HG02870 (cell line): Measurements from ENCODE around the gene FAM72C.
"Not testable (repeated sequence)": the region's sequence is repeated elsewhere in the genome, so short reads cannot be mapped to it uniquely, and the experiment has no call there.

Experiments used
- ATAC-seq: cut with Tn5 transposase; IDR thresholded peaks from one replicate; pipeline ENCODE4 v1.9.1; 2021; ENCODE audit warnings: mild to moderate bottlenecking, moderate library complexity; ENCODE audit not compliant: unreplicated experiment

The FAM72C gene

DNA sequence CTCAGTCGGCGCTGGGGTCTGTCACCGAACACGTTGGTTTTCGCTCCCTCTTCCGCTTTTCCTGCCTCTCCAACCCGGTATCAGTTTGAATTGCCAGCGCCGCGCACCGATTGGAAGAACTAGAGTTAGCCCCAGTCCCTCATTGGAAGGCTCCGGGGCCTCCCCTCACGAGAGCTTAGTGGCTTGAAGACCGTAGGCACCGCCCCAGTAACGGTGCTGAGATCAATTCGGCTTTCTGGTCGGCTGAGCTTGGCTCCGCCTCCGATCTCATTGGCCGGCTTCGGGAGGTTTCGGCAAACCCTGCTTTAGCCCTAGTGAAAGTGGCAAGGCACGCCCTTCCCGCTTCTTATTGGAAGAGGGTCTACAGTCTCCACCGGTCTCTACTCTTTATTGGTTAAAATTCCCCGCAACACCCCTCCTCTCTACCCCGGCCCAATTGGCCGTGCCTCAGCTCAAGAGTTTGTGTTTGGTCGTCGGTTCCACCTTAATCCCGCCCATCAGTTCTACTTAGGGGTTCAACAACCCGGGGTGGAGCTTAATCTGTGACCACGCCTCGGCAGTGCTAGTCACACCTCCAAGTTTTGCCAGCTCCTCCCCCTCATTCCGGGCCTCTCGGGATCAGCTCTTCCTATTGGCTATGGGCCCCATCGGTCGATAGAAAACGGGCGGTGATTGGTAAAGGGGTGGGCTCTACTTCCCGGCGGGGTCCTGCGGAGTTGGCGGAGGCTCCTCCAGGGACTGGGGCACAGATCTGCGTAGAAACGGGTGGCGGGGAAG lies at the start of gene FAM72C:
TSS of gene FAM72C (minus strand) at position 63 of the 777 bp plus-strand sequence. CDS start 845 bp downstream, outside the sequence.
- ATAC-seq = peak; percentile 82

DNA sequence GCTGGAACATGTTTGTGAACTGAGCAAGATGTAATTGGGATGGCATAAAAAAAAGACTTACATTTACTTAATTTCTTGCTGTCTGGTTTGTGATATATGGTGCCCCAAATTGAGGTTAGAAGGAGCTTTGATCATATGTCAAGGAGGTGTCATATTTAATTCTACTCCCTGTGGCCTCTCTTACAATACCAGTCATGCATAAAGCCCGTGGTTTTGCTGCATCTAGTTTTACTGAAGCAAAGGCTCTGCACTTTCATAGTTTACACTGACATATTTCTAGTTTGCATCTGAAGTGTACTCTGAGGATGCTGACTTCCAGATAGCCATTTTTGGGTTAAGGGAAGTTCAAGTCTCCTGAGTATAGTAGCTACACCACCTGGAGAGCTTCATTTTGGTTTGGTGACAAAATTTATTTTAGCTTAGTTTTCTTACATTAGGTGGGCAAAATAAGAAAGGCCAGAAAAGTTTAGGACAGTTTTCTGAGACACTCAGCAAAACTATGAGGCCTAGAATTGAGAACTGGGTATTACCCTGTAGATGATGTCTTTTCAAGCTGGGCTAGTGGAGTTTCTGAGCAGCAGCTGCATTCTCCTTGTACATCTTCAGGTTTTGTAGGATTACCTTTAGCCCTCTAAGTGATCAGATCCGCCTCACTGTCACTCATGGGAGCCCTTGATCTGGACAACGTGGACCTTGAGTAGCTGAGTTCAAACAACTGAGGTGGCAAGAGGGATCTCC lies 48.4 kb upstream of the FAM72C start:
- ATAC-seq = peak; percentile 54

DNA sequence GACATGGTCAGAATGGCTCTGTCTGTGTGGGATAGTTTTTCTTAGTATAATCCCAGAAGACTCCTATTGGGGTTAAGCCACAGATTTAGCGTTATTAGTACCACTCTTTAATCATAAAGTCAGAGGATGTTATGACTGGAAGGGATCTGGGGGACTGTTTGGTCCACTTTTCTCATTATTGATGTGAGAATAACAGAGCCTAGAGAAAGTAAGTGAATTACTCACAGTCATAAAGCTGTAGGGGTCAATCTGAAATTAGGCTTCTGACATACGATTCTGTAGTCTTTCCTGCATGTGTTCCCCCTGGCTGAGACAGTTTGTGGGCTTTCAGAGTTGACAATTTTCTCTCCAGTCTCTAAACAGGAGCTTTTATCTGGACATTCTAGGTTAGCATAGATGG lies 47.3 kb upstream of the FAM72C start:
- ATAC-seq = not testable (repeated sequence)

DNA sequence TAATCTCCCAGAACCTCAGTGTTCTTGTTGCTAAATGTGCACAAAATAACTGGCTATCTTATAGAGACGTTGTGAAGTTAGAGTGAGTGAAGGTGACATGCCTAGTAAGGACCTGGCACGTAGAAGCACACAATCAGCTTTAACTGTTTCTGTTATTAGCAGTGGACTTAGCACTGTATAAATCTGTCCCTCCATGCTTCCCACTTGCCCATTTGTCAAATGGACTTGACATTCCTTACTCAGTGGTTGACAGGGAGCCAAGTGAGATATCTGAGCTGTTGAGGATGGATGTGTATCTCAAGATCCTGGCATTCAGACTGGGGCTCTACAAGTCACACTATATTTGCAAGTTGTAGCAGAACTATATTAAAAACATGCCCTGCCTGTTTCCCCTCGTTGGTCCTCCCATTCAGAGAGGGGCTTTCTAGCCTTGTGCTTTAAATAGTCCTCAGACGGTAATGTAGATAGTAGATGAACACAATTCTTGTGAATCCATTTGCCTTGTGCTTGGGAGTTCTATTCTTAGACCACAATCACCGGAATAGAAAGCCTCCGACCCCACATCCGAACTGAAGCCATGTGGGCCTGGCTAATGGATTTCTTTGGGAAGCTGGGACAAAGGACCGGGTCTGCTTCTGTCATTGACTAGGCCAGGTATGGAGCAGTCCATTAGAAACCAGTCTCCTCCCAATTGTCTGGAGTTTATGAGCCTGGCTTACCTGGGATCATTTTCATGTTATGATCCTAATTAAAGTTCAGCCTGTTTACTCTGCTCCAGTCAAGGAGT lies 43.6 kb upstream of the FAM72C start:
- not testable (repeated sequence) for ATAC-seq

DNA sequence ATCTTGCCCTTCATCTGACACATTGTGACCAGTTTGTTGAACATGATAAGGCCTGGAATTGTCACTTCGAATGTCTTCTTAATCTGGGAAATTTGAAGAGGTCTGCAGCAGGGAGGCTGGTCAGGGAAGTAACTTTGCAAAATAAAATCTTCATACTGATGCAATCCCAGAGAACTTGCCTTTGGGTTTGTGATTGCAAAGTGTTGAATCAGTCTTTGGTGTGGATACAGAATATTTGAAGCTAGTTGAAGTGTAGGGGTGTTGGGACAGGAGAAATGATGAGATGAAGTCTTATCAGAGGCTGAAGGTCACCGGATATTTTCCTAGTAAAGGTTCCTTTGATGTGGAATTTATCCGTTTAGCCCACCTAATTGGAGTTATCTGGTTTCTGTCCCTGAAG lies 42.7 kb upstream of the FAM72C start:
- ATAC-seq = not testable (repeated sequence)

DNA sequence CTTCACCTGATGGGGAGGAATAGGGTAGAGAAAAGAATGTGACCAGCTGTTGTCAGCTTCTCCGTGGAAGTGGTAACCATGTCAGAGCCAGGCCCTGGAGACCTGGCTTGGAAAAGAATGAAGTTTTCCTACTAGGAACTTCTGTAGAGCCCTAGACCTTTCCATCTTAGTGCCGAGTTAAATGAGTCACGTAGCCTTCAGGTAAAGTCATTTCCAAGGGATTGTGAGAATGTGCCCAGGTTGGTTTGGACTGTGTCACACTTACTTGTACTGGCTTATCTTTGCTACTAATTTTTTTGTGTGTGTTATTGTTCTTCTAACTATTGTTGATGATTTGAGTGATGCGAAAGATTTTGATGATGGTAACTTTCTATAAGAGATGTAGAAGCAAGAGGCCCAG lies 42.3 kb upstream of the FAM72C start:
- not testable (repeated sequence) for ATAC-seq

DNA sequence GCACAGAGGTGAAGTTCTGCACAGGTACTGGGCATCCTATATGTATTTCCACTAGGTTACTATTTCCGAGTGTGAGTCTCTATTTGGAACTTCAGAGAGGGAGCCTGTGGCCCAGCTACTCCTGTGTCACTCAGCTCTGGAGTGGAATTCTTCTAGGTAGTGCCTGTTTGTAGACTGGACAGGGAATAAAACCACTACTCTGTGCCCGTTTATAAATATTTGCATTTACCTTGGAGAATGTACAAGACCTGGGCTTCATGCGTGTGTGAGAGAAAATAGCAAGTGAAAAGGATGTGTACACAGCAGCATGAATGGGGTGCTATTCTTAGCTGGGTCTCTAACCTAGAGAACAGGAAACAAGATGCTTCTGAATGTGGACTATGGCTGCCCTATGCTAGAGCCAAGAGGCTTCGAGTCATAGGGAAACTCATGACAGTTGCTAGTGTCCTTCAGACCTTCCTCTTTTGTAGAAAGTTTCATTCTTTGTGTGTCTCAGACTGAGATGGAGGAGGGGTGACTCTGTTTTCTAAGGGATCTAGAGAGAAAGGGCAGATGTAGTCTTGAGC lies 40.5 kb upstream of the FAM72C start:
- peak; percentile 98 for ATAC-seq

DNA sequence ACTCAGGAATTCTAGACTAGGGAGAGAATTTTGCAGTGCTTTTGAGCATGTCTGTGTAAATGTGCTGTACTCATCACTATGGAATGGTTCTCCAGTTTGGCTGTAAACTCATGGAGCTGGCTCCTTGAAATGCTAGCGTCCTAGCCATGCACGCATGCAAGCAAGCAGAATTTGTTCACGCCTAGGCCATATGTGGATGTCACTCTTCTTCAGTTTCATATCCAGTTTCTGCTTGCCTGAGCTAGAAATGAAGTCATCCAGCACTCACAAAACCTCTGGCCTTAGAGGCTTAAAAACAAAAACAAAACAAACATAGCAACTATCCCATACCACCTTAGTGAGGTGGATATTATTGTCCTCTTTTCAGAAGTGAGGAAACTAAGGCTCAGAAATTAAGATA lies 37.6 kb upstream of the FAM72C start:
- peak; percentile 43 for ATAC-seq

DNA sequence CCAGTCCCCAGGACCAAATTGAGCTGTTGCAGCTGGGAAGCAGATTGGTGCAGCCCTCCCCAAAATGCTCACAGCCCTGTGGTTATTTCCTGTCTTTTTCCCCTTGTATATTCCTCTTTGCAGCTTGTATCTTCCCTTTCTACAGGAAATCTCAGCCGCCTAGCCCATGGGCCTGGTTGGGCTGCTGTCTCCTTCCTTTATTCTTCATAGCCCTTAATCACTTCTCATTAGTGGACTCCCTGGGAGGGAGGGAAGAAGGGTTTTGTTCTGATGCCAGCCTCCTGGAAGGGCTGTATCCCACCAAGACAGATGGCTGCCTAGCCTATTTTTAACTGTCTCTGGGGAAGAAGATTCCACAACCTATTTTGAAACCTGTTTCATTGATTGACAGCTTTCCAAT lies 32.5 kb upstream of the FAM72C start:
- ATAC-seq = not testable (repeated sequence)

DNA sequence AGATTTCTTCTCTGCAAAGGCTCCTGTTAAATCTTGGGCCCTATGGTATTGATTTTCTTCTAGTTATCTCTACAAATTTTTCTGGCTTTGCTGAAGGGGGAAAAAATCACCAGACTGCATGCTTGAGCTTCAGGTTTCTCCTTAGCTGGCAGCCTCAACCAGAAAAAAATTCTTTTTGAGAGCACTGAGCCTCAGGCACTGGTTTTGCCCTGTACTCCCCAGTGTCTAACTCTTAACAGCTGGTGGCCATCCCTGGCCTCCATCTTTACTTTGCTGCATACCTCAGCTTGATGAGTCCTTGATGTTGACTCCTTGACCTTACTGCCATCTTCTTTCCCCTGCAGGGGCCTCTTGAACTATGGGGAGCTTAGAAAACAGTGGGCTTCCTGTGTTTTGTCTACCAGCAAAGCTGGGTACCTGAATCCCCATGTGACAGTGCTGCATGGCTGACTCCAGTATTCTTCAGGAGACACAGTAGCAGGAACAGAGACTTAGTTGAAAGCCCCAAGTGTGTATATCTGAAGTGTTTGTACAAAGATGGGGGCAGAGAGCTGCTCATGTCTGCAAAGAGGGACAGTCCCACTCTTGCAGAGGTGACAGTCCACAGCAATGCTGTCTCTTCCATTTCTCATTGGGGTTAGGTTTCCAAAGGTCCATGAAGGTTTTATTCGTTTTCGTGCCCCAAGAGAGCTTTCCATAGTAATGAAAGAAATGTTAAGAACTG lies 31.7 kb upstream of the FAM72C start:
- not testable (repeated sequence) for ATAC-seq

DNA sequence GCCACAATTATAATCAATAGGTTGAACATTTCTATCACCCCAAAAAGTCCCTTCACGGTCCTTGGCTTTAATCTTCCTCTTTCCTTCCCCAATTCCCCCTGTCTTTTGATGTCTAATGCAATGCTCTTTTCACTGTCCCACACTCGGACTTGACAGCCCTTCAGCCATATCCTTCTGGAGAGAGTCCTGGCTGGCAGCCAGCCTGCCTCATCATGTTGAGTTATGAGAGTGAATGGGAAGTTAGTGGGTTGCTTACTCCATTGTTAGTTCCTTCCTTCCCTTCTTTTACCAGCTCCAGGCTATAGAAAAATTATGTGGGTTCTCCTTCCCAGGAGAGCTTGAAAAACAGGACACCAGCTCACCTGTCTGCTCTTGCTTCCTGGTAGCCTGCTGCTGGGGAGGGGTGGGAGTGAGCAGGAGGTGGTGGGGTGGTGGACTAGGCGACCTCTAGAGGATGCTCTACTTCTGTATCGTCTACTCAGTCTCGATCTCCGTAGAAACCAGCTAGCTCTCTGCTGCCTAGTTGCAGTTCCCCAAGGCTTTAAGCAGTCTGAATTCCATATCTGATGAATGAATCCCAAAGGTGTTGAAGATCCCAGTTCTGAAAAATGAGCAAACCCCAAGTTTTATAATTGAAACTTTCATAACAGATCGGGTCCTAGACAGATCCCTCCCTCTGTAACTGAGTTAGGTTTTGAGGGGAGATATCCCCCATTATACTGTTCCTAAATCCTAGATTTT lies 30.5 kb upstream of the FAM72C start:
- not testable (repeated sequence) for ATAC-seq

DNA sequence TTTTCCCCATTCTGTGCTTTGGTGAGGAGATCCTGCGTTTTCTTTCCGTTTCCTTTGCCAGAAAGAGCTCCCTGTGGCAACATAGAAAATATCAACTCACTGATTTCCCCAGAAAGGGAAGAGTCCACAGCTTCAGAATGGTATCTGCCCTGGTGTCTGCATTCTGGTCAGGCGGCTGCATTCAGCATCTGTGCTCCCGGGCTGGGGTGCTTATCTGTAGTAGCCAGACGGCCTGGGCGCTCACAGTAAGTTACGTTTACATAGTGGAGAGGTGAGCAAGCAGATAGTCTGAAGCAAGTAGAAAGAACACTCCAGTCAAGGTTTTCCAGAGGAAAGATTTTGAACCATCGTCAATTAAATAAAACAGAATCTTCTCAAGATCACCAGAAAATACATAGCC lies 29.3 kb upstream of the FAM72C start:
- ATAC-seq = not testable (repeated sequence)

DNA sequence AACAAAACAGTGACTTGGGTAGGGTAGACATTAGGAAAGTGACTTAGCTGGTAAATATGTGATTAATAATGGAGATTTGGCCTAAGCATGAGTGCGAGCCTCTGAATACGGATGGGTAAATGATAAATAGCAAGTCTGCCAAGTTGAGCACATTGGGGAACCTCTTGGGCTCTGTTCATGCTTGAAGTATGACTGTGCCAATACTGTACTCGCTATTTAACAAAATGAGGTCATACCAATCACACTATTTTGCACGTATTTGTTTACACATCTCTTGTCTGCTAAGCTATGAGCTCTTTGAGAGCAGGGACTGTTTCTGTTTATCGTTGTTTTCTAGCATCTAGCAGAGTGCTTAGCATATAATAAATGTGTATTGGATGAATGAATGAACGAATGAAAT lies 24.2 kb upstream of the FAM72C start:
- not testable (repeated sequence) for ATAC-seq

DNA sequence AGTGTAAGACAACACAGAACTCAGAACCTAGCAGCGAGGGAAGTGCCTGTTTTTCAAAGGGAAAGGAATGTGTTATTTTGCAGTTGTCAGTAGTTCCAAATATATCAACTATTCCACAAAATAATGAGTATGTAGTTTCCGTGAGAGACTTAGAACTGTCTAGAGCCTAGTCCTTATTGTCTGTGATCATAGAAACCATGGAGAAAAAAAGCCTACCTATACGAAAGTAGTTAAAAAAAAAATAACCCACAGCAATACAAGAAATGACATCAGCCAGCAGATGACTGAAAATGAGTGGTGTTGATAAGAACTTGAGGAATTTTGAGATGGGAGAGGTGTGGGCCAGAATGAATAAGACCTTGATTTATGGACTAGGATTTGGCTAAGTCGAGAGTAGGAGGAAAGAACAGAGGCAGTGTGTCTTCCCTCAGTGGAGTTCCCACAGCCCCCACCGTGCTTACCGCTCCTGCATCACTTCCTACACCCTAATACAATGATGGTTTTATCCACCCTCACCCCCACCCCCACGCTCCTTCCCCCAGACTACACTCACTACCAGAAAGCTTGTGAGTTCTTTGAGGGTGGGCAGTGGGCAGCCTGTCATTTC lies 21.6 kb upstream of the FAM72C start:
- not testable (repeated sequence) for ATAC-seq

DNA sequence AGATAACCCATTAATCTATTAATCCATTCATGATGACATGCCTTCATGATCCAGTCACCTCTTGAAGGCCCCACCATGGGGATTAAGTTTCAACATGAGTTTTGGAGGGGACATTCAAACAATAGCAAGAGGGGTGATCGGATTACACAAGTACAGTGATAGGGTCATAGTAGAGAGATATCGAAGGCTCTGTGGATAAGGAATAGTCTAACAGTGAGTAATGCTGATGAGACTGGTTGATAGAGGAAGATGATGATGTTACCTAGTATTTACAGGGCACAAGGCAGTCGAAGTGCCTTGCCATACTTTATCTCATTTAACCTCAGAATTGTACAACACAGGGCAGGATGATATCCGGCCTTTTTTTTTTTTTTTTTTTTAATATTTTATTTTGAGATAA lies 18.9 kb upstream of the FAM72C start:
- not testable (repeated sequence) for ATAC-seq

DNA sequence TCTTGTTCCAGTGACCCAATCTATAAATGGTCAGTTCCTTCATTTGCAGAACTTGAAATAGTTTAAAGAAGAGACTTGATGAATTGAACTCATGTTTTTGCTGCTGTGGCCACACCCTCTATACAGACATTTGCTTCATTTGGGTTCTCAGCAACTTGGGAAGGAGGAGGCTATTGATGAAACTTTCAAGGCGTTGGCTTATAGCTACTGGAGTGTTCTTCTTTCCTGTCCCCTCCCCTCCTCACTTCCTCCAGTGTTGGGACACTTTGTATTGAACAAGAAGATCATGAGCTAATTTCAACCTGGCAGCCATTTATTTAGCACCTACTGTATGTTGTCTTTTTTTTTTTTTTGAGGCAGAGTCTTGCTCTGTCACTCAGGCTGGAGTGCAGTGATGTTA lies 17.9 kb upstream of the FAM72C start:
- not testable (repeated sequence) for ATAC-seq

DNA sequence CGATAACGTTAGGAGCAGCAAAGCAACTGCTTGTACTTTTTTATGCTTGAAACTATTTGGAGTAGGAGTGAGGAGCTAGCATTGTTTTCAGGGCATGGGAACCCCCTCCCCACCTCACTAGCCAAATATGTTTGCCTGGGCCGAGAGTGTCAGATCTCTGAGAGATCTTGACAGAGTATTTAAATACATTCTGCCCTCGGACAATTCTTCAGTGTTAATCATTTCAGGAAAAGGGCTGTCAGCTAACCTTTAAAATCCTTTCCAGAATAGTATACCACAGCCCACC lies 17.6 kb upstream of the FAM72C start:
- not testable (repeated sequence) for ATAC-seq

DNA sequence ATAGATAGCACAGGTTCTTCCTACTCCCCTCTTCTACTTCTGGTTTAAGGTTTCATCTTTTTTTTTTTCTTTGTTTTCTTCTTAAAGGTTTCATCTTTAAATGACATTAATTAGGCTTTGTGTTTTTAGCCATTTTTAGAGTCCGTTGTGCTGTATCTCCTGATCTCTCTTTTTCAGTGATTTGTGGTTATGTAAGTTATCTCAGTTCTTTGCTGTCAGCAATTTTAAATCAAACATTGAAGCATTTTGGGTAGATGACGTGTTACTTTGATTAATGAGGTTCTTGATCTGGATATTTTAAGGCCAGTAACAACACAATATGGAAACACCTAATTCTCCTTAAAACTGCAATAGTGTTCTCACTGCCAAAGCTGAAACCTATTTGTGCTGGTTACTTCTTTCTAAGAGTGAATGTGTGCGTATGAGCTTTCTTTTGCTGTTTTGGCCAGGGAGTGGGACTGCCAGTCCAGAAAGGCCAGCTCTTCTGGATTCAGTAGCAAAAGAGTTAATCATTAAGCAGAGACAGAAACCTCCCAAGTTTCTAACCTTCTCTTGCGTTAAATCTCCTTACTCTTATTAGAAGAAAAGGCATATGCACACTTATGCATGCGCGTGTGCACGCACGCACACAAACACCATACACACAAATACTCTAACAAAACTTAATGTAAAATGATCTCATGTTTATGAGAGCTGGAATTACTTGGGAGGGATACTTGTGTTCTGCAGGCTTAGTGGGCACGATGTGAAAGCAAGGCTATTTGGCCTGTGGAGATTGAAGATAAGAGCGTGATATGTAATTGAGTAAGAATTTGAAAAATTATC lies 17.0 kb upstream of the FAM72C start:
- ATAC-seq = not testable (repeated sequence)

DNA sequence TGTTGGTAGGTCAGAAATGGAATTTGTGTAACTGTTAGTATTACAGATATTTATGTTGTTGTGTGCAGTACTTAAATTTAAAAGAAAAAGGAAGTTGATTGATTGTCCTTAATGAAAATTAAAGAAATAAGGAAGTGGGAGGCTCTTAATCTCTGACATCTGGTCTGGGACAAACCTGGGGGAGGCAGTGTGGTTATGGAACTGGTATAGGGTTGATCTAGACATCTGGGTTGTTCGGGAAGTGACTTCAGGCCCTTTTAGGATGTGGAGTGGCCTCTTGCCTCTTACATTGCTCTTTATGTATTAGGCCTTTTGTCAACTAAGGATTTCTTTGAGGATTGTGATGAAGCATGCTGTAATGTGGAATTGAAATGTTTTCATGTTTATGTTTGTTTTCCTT lies 16.1 kb upstream of the FAM72C start:
- not testable (repeated sequence) for ATAC-seq
